HepG2 (cell line): ENCODE results near the gene LRRC73. TPM values are rescaled to one million over a fixed set of nuclear protein-coding genes. Genes with fewer than 3 reads are reported as not detected.

Experiments used
- CBX2 ChIP-seq, 2 experiments: fragments of 200-600 bp in 1 of 2; sonication (generic); formaldehyde crosslinking in 1 of 2; IDR thresholded peaks; 2 replicates each; pipeline versions ENCODE4 v1.7.0 to v1.8.1; 2018 to 2022; ENCODE audit warnings: low read depth in 2 of 2, low read length in 1 of 2, mild to moderate bottlenecking in 1 of 2, missing genetic modification reagents in 1 of 2
- HMG20A ChIP-seq: IDR thresholded peaks from 2 replicates; pipeline ENCODE4 v1.6.1; 2016; ENCODE audit warnings: borderline replicate concordance
- PAWR ChIP-seq: sonication (generic); formaldehyde crosslinking; IDR thresholded peaks from 2 replicates; pipeline ENCODE4 v1.4.0; 2020; ENCODE audit warnings: missing genetic modification reagents, mild to moderate bottlenecking, borderline replicate concordance
- REPIN1 ChIP-seq: sonication (generic); formaldehyde crosslinking; IDR thresholded peaks from 2 replicates; pipeline ENCODE4 v1.8.0; 2022; ENCODE audit warnings: missing genetic modification reagents, low read depth, mild to moderate bottlenecking, borderline replicate concordance
- SMC3 ChIP-seq: IDR thresholded peaks from 2 replicates; pipeline ENCODE4 v1.6.1; 2011; ENCODE audit warnings: low read length, improper control_type of control experiment
- ZFX ChIP-seq: sonication (generic); formaldehyde crosslinking; IDR thresholded peaks from 2 replicates; pipeline ENCODE4 v1.4.0; 2020; ENCODE audit warnings: mild to moderate bottlenecking, low read depth, missing genetic modification reagents, moderate library complexity
- ZNF160 ChIP-seq: sonication (generic); formaldehyde crosslinking; IDR thresholded peaks from 2 replicates; pipeline ENCODE4 v1.8.0; 2022; ENCODE audit warnings: mild to moderate bottlenecking, inconsistent platforms, missing genetic modification reagents
- ZNF274 ChIP-seq: sonication (generic); formaldehyde crosslinking; IDR thresholded peaks from 2 replicates; pipeline ENCODE4 v1.5.1; 2020; ENCODE audit warnings: mild to moderate bottlenecking, missing genetic modification reagents
- ZNF33B ChIP-seq: sonication (generic); formaldehyde crosslinking; IDR thresholded peaks from 2 replicates; pipeline ENCODE4 v1.5.1; 2020; ENCODE audit warnings: mild to moderate bottlenecking, missing genetic modification reagents
- ZNF484 ChIP-seq: sonication (generic); formaldehyde crosslinking; IDR thresholded peaks from 2 replicates; pipeline ENCODE4 v1.5.1; 2020; ENCODE audit warnings: mild to moderate bottlenecking, low read depth, missing genetic modification reagents, borderline replicate concordance
- ZNF501 ChIP-seq: sonication (generic); formaldehyde crosslinking; IDR thresholded peaks from 2 replicates; pipeline ENCODE4 v1.5.1; 2020; ENCODE audit warnings: mild to moderate bottlenecking, moderate library complexity, missing genetic modification reagents
- ZNF616 ChIP-seq: sonication (generic); formaldehyde crosslinking; IDR thresholded peaks from 2 replicates; pipeline ENCODE4 v1.5.0; 2020; ENCODE audit warnings: low read depth, mild to moderate bottlenecking, missing genetic modification reagents
- ZNF772 ChIP-seq: sonication (generic); formaldehyde crosslinking; IDR thresholded peaks from 2 replicates; pipeline ENCODE4 v1.5.0; 2020; ENCODE audit warnings: mild to moderate bottlenecking, missing genetic modification reagents
- polyA plus RNA-seq, 8 experiments: library from polyadenylated mRNA; depleted of rRNA in 3 of 8; stranded (reverse) in 7 of 8; unstranded in 1 of 8; fragments of >200 nt; fragmentation: Illumina TruSeq in 4 of 8; extraction: Trizol in 4 of 8; gene quantifications; 2 replicates each; pipeline versions ENCODE4 v1.2.1 to v1.2.3, GENCODE V29; 2011 to 2016; ENCODE audit warnings: low read depth in 4 of 8, missing spikeins in 1 of 8, mixed read lengths in 1 of 8; ENCODE audit not compliant: insufficient read depth in 1 of 8
- total RNA-seq, 5 experiments: library from RNA; depleted of rRNA; stranded (reverse); fragments of >200 nt; fragmentation: Illumina TruSeq; extraction: Trizol; gene quantifications; 2 replicates each; pipeline ENCODE4 v1.2.3, GENCODE V29; 2016; ENCODE audit warnings: low read depth in 1 of 5
- TF ChIP-seq, protein P1 (sequence below): sonication (generic); formaldehyde crosslinking; IDR thresholded peaks from 2 replicates; pipeline ENCODE4 v1.4.0; 2020; ENCODE audit warnings: missing genetic modification reagents, borderline replicate concordance
- TF ChIP-seq, protein P2 (sequence below): sonication (generic); formaldehyde crosslinking; IDR thresholded peaks from 2 replicates; pipeline ENCODE4 v1.4.0; 2020; ENCODE audit warnings: missing genetic modification reagents
- TF ChIP-seq, protein P3 (sequence below): sonication (generic); formaldehyde crosslinking; IDR thresholded peaks from 2 replicates; pipeline ENCODE4 v1.4.0; 2020; ENCODE audit warnings: missing genetic modification reagents
- TF ChIP-seq, protein P4 (sequence below): sonication (generic); formaldehyde crosslinking; IDR thresholded peaks from 2 replicates; pipeline ENCODE4 v1.5.1; 2020; ENCODE audit warnings: missing genetic modification reagents, mild to moderate bottlenecking, borderline replicate concordance

Gene LRRC73
- total and polyA plus RNA-seq, 2 of the 13 experiments (the other 11 are each of a cell fraction or from before 2014, with no cell fraction given) = 0.11 to 0.12 TPM

DNA sequence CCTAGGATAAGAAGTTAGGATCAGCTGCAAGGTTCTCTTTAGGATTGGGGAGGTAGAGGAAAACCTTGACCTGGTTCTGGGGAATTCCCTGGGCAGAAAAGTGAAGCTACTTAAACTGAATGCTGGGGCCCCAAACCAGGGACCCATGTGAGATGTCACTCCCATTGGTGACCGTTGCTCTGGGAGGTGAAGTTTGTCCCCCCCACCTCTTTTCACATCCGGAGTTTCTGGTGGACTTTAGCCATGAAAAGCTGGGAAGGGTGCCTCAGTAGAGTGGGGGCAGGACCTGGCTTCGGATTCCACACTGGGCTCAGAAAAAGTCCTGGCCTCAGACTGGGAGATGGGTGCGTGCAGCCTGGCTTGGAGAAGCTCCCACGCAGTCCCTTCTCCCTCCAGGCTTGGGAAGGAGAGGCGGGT lies 19.6 kb downstream of the LRRC73 start (continued):
- TF ChIP-seq ZNF160 (CRISPR knock-in tag) = no peak
- no peak for TF ChIP-seq ZNF772 (CRISPR knock-in tag)
- TF ChIP-seq, protein P1, sequence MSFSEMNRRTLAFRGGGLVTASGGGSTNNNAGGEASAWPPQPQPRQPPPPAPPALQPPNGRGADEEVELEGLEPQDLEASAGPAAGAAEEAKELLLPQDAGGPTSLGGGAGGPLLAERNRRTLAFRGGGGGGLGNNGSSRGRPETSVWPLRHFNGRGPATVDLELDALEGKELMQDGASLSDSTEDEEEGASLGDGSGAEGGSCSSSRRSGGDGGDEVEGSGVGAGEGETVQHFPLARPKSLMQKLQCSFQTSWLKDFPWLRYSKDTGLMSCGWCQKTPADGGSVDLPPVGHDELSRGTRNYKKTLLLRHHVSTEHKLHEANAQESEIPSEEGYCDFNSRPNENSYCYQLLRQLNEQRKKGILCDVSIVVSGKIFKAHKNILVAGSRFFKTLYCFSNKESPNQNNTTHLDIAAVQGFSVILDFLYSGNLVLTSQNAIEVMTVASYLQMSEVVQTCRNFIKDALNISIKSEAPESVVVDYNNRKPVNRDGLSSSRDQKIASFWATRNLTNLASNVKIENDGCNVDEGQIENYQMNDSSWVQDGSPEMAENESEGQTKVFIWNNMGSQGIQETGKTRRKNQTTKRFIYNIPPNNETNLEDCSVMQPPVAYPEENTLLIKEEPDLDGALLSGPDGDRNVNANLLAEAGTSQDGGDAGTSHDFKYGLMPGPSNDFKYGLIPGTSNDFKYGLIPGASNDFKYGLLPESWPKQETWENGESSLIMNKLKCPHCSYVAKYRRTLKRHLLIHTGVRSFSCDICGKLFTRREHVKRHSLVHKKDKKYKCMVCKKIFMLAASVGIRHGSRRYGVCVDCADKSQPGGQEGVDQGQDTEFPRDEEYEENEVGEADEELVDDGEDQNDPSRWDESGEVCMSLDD (CRISPR knock-in tag) = peak; percentile 90; the same call in 1 of the 2 replicates
- no peak; the same call in 1 of the 2 replicates for TF ChIP-seq ZNF484 (CRISPR knock-in tag)
- no peak for TF ChIP-seq CBX2 (IDR thresholded peaks at IDR 0.05; ENCODE audit: low read depth, low read length)
- no peak for TF ChIP-seq CBX2 (CRISPR knock-in tag; IDR thresholded peaks at IDR 0.05; ENCODE audit: low read depth)
- TF ChIP-seq, protein P2, sequence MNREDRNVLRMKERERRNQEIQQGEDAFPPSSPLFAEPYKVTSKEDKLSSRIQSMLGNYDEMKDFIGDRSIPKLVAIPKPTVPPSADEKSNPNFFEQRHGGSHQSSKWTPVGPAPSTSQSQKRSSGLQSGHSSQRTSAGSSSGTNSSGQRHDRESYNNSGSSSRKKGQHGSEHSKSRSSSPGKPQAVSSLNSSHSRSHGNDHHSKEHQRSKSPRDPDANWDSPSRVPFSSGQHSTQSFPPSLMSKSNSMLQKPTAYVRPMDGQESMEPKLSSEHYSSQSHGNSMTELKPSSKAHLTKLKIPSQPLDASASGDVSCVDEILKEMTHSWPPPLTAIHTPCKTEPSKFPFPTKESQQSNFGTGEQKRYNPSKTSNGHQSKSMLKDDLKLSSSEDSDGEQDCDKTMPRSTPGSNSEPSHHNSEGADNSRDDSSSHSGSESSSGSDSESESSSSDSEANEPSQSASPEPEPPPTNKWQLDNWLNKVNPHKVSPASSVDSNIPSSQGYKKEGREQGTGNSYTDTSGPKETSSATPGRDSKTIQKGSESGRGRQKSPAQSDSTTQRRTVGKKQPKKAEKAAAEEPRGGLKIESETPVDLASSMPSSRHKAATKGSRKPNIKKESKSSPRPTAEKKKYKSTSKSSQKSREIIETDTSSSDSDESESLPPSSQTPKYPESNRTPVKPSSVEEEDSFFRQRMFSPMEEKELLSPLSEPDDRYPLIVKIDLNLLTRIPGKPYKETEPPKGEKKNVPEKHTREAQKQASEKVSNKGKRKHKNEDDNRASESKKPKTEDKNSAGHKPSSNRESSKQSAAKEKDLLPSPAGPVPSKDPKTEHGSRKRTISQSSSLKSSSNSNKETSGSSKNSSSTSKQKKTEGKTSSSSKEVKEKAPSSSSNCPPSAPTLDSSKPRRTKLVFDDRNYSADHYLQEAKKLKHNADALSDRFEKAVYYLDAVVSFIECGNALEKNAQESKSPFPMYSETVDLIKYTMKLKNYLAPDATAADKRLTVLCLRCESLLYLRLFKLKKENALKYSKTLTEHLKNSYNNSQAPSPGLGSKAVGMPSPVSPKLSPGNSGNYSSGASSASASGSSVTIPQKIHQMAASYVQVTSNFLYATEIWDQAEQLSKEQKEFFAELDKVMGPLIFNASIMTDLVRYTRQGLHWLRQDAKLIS (CRISPR knock-in tag) = no peak
- TF ChIP-seq ZNF616 (CRISPR knock-in tag) = no peak
- no peak for TF ChIP-seq ZNF274 (CRISPR knock-in tag)
- TF ChIP-seq ZNF501 (CRISPR knock-in tag) = 0 out of 2 replicates have a peak, but pooled peaks have one; percentile 99
- no peak for TF ChIP-seq ZFX (CRISPR knock-in tag)
- TF ChIP-seq SMC3 = no peak
- no peak for TF ChIP-seq PAWR
- TF ChIP-seq ZNF33B (CRISPR knock-in tag) = peak; percentile 1; the same call in 1 of the 2 replicates
- no peak for TF ChIP-seq REPIN1 (CRISPR knock-in tag)
- TF ChIP-seq, protein P3, sequence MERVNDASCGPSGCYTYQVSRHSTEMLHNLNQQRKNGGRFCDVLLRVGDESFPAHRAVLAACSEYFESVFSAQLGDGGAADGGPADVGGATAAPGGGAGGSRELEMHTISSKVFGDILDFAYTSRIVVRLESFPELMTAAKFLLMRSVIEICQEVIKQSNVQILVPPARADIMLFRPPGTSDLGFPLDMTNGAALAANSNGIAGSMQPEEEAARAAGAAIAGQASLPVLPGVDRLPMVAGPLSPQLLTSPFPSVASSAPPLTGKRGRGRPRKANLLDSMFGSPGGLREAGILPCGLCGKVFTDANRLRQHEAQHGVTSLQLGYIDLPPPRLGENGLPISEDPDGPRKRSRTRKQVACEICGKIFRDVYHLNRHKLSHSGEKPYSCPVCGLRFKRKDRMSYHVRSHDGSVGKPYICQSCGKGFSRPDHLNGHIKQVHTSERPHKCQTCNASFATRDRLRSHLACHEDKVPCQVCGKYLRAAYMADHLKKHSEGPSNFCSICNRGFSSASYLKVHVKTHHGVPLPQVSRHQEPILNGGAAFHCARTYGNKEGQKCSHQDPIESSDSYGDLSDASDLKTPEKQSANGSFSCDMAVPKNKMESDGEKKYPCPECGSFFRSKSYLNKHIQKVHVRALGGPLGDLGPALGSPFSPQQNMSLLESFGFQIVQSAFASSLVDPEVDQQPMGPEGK (CRISPR knock-in tag) = peak; percentile 99
- TF ChIP-seq, protein P4, sequence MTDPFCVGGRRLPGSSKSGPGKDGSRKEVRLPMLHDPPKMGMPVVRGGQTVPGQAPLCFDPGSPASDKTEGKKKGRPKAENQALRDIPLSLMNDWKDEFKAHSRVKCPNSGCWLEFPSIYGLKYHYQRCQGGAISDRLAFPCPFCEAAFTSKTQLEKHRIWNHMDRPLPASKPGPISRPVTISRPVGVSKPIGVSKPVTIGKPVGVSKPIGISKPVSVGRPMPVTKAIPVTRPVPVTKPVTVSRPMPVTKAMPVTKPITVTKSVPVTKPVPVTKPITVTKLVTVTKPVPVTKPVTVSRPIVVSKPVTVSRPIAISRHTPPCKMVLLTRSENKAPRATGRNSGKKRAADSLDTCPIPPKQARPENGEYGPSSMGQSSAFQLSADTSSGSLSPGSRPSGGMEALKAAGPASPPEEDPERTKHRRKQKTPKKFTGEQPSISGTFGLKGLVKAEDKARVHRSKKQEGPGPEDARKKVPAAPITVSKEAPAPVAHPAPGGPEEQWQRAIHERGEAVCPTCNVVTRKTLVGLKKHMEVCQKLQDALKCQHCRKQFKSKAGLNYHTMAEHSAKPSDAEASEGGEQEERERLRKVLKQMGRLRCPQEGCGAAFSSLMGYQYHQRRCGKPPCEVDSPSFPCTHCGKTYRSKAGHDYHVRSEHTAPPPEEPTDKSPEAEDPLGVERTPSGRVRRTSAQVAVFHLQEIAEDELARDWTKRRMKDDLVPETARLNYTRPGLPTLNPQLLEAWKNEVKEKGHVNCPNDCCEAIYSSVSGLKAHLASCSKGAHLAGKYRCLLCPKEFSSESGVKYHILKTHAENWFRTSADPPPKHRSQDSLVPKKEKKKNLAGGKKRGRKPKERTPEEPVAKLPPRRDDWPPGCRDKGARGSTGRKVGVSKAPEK = no peak
- TF ChIP-seq HMG20A (CRISPR knock-in tag) = peak; percentile 75; the same call in 1 of the 2 replicates
